GM23248 (cell line): Measurements from ENCODE around the gene LTBR. TPM values are rescaled to one million over a fixed set of nuclear protein-coding genes. Genes with fewer than 3 reads are reported as not detected.

ENCODE experiments used
- DNase-seq: peaks from one replicate; pipeline ENCODE4 v3.0.0-alpha.2; 2015
- H2AFZ ChIP-seq: fragments of 200-600 bp; sonication (generic); 2 replicates; pipeline ENCODE4 v1.6.1; 2016; ENCODE audit warnings: antibody characterized with exemption
- H3F3A ChIP-seq: fragments of 200-600 bp; sonication (generic); 2 replicates; pipeline ENCODE4 v1.6.1; 2016; ENCODE audit warnings: mild to moderate bottlenecking, antibody characterized with exemption, mixed run types; ENCODE audit not compliant: insufficient read depth
- H3K27ac ChIP-seq: fragments of 200-600 bp; sonication (generic); 2 replicates; pipeline ENCODE4 v1.5.1; 2016; ENCODE audit warnings: mild to moderate bottlenecking
- H3K27me3 ChIP-seq: fragments of 200-600 bp; sonication (generic); replicated peaks from 2 replicates; pipeline ENCODE4 v1.6.1; 2016; ENCODE audit warnings: mild to moderate bottlenecking; ENCODE audit not compliant: insufficient read depth
- H3K36me3 ChIP-seq: fragments of 200-600 bp; sonication (generic); 2 replicates; pipeline ENCODE4 v1.6.1; 2016; ENCODE audit warnings: low read depth, mild to moderate bottlenecking
- H3K4me1 ChIP-seq: fragments of 200-600 bp; sonication (generic); 2 replicates; pipeline ENCODE4 v1.6.1; 2016; ENCODE audit warnings: mild to moderate bottlenecking; ENCODE audit not compliant: insufficient read depth
- H3K4me2 ChIP-seq: fragments of 200-600 bp; sonication (generic); one replicate; pipeline ENCODE4 v1.6.1; 2016; ENCODE audit warnings: mild to moderate bottlenecking; ENCODE audit not compliant: unreplicated experiment
- H3K4me3 ChIP-seq: fragments of 200-600 bp; sonication (generic); 2 replicates; pipeline ENCODE4 v1.5.1; 2016; ENCODE audit warnings: mild to moderate bottlenecking
- H3K79me2 ChIP-seq: fragments of 200-600 bp; sonication (generic); 2 replicates; pipeline ENCODE4 v1.6.1; 2016; ENCODE audit warnings: mild to moderate bottlenecking; ENCODE audit not compliant: insufficient read depth
- H3K9ac ChIP-seq: fragments of 200-600 bp; sonication (generic); 2 replicates; pipeline ENCODE4 v1.6.1; 2016; ENCODE audit warnings: mild to moderate bottlenecking
- H3K9me2 ChIP-seq: fragments of 200-600 bp; sonication (generic); 2 replicates; pipeline ENCODE4 v1.6.1; 2016; ENCODE audit warnings: mixed run types, mild to moderate bottlenecking, moderate library complexity; ENCODE audit not compliant: insufficient read depth
- H3K9me3 ChIP-seq: fragments of 200-600 bp; sonication (generic); one replicate; pipeline ENCODE4 v1.6.1; 2017; ENCODE audit warnings: low read depth
- H4K20me1 ChIP-seq: fragments of 200-600 bp; sonication (generic); 2 replicates; pipeline ENCODE4 v1.6.0; 2016; ENCODE audit not compliant: insufficient read depth
- EZH2 ChIP-seq: fragments of 200-600 bp; sonication (generic); IDR thresholded peaks from 2 replicates; pipeline ENCODE4 v1.6.1; 2018; ENCODE audit warnings: antibody characterized with exemption, mild to moderate bottlenecking; ENCODE audit not compliant: insufficient read depth, poor library complexity, severe bottlenecking
- EZH2phosphoT487 ChIP-seq: fragments of 200-600 bp; sonication (generic); IDR thresholded peaks from 2 replicates; pipeline ENCODE4 v1.6.1; 2018; ENCODE audit warnings: antibody characterized with exemption, moderate library complexity, mild to moderate bottlenecking, low read depth; ENCODE audit not compliant: insufficient read depth
- WGBS, 2 experiments: methylation state at CpG; one replicate each; pipeline ENCODE4 v1.1.6; 2015 to 2017; ENCODE audit warnings: low lambda C conversion rate in 2 of 2, low coverage in 1 of 2; ENCODE audit errors: missing lambda C conversion rate in 2 of 2; 5-methylcytosine and 5-hydroxymethylcytosine counted together
- in situ Hi-C: fragments of 300-500 bp; cut with MboI; formaldehyde crosslinking; loops from 2 replicates; pipeline ENCODE4 v1.15.0; 2020
- polyA plus RNA-seq: library from polyadenylated mRNA; unstranded; fragments of >200 nt; fragmentation: Nextera tagmentation; extraction: Ambion mirVana; gene quantifications from 2 replicates; pipeline ENCODE4 v1.2.1, GENCODE V29; 2016
- total RNA-seq: library from RNA; depleted of rRNA; stranded (reverse); fragments of >200 nt; shearing (Covaris generic); gene quantifications from 2 replicates; pipeline ENCODE4 v1.2.3, GENCODE V29; 2014

The LTBR gene
- total and polyA plus RNA-seq, 2 experiments from 2014 or later: 113 to 147 TPM

GRCh38 chr12:6352193-6353173 lies 31.5 kb upstream of the LTBR start:
- Histone ChIP-seq H3K9me2 (no peaks in the 10 kb centered on the region), H3F3A (no peaks in the 10 kb centered on the region), H3K27ac (no peak overlapping the region), H3K27me3 (no peaks in the 10 kb centered on the region), H3K4me2 (no peak overlapping the region), H3K9ac (no peak overlapping the region), H3K4me1 (no peaks in the 10 kb centered on the region), H3K36me3 (no peaks in the 10 kb centered on the region), H3K4me3 (no peak overlapping the region), H3K79me2 (no peaks in the 10 kb centered on the region), H3K9me3 (no peaks in the 10 kb centered on the region), H4K20me1 (no peaks in the 10 kb centered on the region), H2AFZ (no peak overlapping the region)
- TF ChIP-seq EZH2 (no peak), EZH2phosphoT487 (no peak)
- no peak for DNase-seq
- 75 to 82% methylated on average over 9 of the region's 9 CpGs for WGBS, 2 experiments
- in situ Hi-C loops: no loop called here

GRCh38 chr12:6354495-6355393 lies 29.2 kb upstream of the LTBR start:
- H4K20me1 ChIP-seq: no peaks in the 10 kb centered on the region
- no peaks in the 10 kb centered on the region for H3K9me2 ChIP-seq

GRCh38 chr12:6355491-6356373 lies 28.2 kb upstream of the LTBR start:
- Histone ChIP-seq H3K36me3 (no peaks in the 10 kb centered on the region), H3K4me3 (no peak overlapping the region), H3K4me2 (no peak overlapping the region), H3K9me2 (no peaks in the 10 kb centered on the region), H3K27ac (no peak overlapping the region), H3F3A (no peaks in the 10 kb centered on the region), H4K20me1 (no peaks in the 10 kb centered on the region), H3K4me1 (no peaks in the 10 kb centered on the region), H2AFZ (no peak overlapping the region), H3K9ac (no peak overlapping the region), H3K27me3 (no peaks in the 10 kb centered on the region), H3K9me3 (no peaks in the 10 kb centered on the region), H3K79me2 (no peaks in the 10 kb centered on the region)
- WGBS, 2 experiments: 73% methylated on average over 8 of the region's 8 CpGs
- no peak for DNase-seq
- in situ Hi-C loops: no loop called here
- TF ChIP-seq EZH2 (no peak), EZH2phosphoT487 (no peak)

More at GRCh38 chr12:6354495-6355393, 29.2 kb upstream of the LTBR start:
- DNase-seq: no peak
- Histone ChIP-seq H3K4me1 (no peaks in the 10 kb centered on the region), H2AFZ (no peak overlapping the region), H3K9ac (no peak overlapping the region), H3F3A (no peaks in the 10 kb centered on the region), H3K27ac (no peak overlapping the region), H3K27me3 (no peaks in the 10 kb centered on the region), H3K9me3 (no peaks in the 10 kb centered on the region), H3K4me3 (no peak overlapping the region), H3K79me2 (no peaks in the 10 kb centered on the region), H3K4me2 (no peak overlapping the region), H3K36me3 (no peaks in the 10 kb centered on the region)
- 75 to 82% methylated on average over 10 of the region's 10 CpGs for WGBS, 2 experiments
- TF ChIP-seq EZH2phosphoT487 (no peak), EZH2 (no peak)
- in situ Hi-C loops: no loop called here

- TF ChIP-seq EZH2 (no peak), EZH2phosphoT487 (no peak)
- DNase-seq: no peak
- Histone ChIP-seq H2AFZ (no peak overlapping the region), H3F3A (no peaks in the 10 kb centered on the region), H3K4me2 (no peak overlapping the region), H3K36me3 (no peaks in the 10 kb centered on the region), H3K79me2 (no peaks in the 10 kb centered on the region), H3K27ac (no peak overlapping the region), H3K9me2 (no peaks in the 10 kb centered on the region), H4K20me1 (no peaks in the 10 kb centered on the region), H3K4me3 (no peak overlapping the region), H3K9me3 (no peaks in the 10 kb centered on the region), H3K9ac (no peak overlapping the region), H3K4me1 (no peaks in the 10 kb centered on the region), H3K27me3 (no peaks in the 10 kb centered on the region)
- in situ Hi-C loops: no loop called here
- 90 to 97% methylated on average over 5 of the region's 5 CpGs for WGBS, 2 experiments
Observed at GRCh38 chr12:6356374-6356820, 27.6 kb upstream of the LTBR start.
